Upper lobe of right lung (tissue), 1 donor: ENCODE data around the gene STXBP5. TPM values are rescaled to one million over a fixed set of nuclear protein-coding genes. Genes with fewer than 3 reads are reported as not detected.

Experiments
- ATAC-seq: fragments of 200-7000 bp; cut with Tn5 transposase; one replicate; pipeline ENCODE4 v1.9.1; 2020; ENCODE audit warnings: mild to moderate bottlenecking, moderate library complexity
- DNase-seq: peaks from one replicate; pipeline ENCODE4 v3.0.0-alpha.2; 2020
- H3K27ac ChIP-seq: fragments of 200-600 bp; one replicate; pipeline ENCODE4 v1.8.0; 2022
- H3K27me3 ChIP-seq: fragments of 200-600 bp; one replicate; pipeline ENCODE4 v1.8.0; 2022; ENCODE audit warnings: mild to moderate bottlenecking
- H3K36me3 ChIP-seq: fragments of 200-600 bp; one replicate; pipeline ENCODE4 v1.8.0; 2022
- H3K4me1 ChIP-seq: fragments of 200-600 bp; one replicate; pipeline ENCODE4 v1.8.0; 2022
- H3K4me3 ChIP-seq: fragments of 200-600 bp; one replicate; pipeline ENCODE4 v1.8.0; 2022; ENCODE audit warnings: mild to moderate bottlenecking
- H3K9me3 ChIP-seq: fragments of 200-600 bp; one replicate; pipeline ENCODE4 v1.8.0; 2022
- CTCF ChIP-seq: fragments of 200-600 bp; IDR thresholded peaks from one replicate; pipeline ENCODE4 v1.8.0; 2022; ENCODE audit warnings: antibody characterized with exemption
- intact Hi-C: fragments of 100-400 bp; cut with DNase I; formaldehyde crosslinking; loops from one replicate; pipeline ENCODE4 v1.11.0; 2022
- total RNA-seq: library from RNA; stranded (reverse); fragmentation: NEBNext Ultra II Directional; extraction: Animal tissue kit (Norgen Biotek cat#: 25700); gene quantifications from one replicate; pipeline ENCODE4 v1.2.1, GENCODE V29; 2021
- donor health status: DM: no; HTN: yes; CAD: no; lungs with severe emphysema.

The STXBP5 gene
- total RNA-seq, 1 donor from 2014 or later = 22.1 TPM

- H3K36me3 ChIP-seq = no peaks in the 10 kb centered on the region
- no peaks in the 10 kb centered on the region for H3K9me3 ChIP-seq
- DNase-seq (no peak), ATAC-seq (no peak)
- H3K4me3 ChIP-seq = no peak overlapping the region
- no peak for TF ChIP-seq CTCF
- intact Hi-C loops = no loop called here
- H3K27me3 ChIP-seq = no peaks in the 10 kb centered on the region
- no peak overlapping the region for H3K27ac ChIP-seq
- no peaks in the 10 kb centered on the region for H3K4me1 ChIP-seq
Observed at GRCh38 chr6:147164761-147165160, 39.5 kb upstream of the STXBP5 start.

- no peaks in the 10 kb centered on the region for H3K36me3 ChIP-seq
- no peak overlapping the region for H3K4me3 ChIP-seq
- no peak overlapping the region for H3K27ac ChIP-seq
- DNase-seq (no peak), ATAC-seq (no peak)
- no peak for TF ChIP-seq CTCF
- no peaks in the 10 kb centered on the region for H3K9me3 ChIP-seq
- no peaks in the 10 kb centered on the region for H3K4me1 ChIP-seq
- no peaks in the 10 kb centered on the region for H3K27me3 ChIP-seq
- intact Hi-C loops = no loop called here
Observed at GRCh38 chr6:147166360-147166944, 37.8 kb upstream of the STXBP5 start.

GRCh38 chr6:147166992-147167391, 37.2 kb upstream of the STXBP5 start:
- Histone ChIP-seq H3K4me3 (no peak overlapping the region), H3K36me3 (no peaks in the 10 kb centered on the region), H3K27me3 (no peaks in the 10 kb centered on the region), H3K4me1 (no peaks in the 10 kb centered on the region), H3K27ac (no peak overlapping the region), H3K9me3 (no peaks in the 10 kb centered on the region)
- TF ChIP-seq CTCF = no peak
- ATAC-seq (no peak), DNase-seq (no peak)
- intact Hi-C loops = no loop called here

- no peaks in the 10 kb centered on the region for H3K36me3 ChIP-seq
- no peak for TF ChIP-seq CTCF
- DNase-seq (no peak), ATAC-seq (no peak)
- H3K27me3 ChIP-seq = no peaks in the 10 kb centered on the region
- no peak overlapping the region for H3K27ac ChIP-seq
- H3K4me3 ChIP-seq = no peak overlapping the region
- no peaks in the 10 kb centered on the region for H3K4me1 ChIP-seq
- intact Hi-C loops = no loop called here
- no peaks in the 10 kb centered on the region for H3K9me3 ChIP-seq
Observed at GRCh38 chr6:147167576-147168461, 36.4 kb upstream of the STXBP5 start.

- H3K36me3 ChIP-seq = no peaks in the 10 kb centered on the region
- no peaks in the 10 kb centered on the region for H3K27me3 ChIP-seq
- TF ChIP-seq CTCF = no peak
- DNase-seq = no peak
- ATAC-seq = no peak
- intact Hi-C loops = no loop called here
- H3K4me3 ChIP-seq = no peak overlapping the region
- H3K4me1 ChIP-seq = no peaks in the 10 kb centered on the region
- no peak overlapping the region for H3K27ac ChIP-seq
- no peaks in the 10 kb centered on the region for H3K9me3 ChIP-seq
Observed at GRCh38 chr6:147169529-147169928, 34.7 kb upstream of the STXBP5 start.
